HG02763 (cell line): ENCODE data around the gene ESRRG.
"Not testable (repeated sequence)": the region's sequence is repeated elsewhere in the genome, so short reads cannot be mapped to it uniquely, and the experiment has no call there.

Experiments used
- ATAC-seq: cut with Tn5 transposase; IDR thresholded peaks from one replicate; pipeline ENCODE4 v1.9.1; 2021; ENCODE audit warnings: mild to moderate bottlenecking, moderate library complexity; ENCODE audit not compliant: unreplicated experiment

The ESRRG gene

DNA sequence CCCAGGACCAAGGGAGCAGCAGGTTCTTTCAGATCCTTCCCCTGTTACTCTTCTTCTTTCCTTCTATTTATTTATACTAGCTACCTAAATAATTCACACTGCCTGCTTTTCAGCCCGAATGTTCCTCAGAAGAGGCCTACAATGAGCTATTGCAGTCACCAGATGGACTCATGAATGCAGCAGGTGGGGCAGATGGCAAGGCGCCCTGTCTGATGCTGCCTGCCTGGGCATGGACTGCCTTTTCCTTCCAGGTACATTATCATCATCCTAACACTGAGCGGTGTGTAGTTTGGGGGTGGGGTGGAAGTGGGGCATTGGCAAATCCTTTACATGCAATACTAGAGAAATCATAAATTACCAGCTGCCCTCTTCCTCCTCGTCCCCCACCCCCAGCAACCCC lies 17.6 kb downstream of the ESRRG start:
- ATAC-seq: no peak

DNA sequence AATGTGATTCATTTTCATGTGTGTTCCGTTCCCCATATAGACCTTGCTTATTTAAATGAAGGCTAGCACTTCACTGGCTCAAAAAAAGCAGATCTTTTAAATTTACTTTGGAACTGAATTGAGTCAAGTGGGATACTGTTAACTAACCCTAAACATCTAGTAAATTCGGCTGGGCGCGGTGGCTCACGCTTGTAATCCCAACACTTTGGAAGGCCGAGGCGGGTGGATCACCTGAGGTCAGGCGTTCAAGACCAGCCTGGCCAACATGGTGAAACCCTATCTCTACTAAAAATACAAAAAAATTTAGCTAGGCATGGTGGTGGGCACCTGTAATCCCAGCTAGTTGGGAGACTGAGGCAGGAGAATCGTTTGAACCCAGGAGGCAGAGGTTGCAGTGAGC lies 19.2 kb downstream of the ESRRG start:
- ATAC-seq: not testable (repeated sequence)

DNA sequence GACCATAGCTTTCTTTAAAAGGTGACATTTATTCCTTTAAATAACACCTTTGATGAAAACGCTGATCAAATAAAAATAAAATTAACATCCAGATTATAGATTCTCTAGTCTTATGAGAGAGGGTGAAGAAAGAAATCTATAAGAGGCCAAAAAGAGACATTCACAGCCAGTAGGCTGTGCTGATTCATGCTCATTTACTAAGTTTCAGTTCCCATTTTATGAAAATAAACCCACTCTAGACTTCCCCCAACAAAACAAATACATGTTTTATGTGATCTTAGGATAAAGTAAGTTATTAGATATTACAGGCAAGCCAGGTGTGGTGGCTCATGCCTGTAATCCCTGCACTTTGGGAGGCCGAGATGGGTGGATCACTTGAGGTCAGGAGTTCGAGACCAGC lies 21.1 kb downstream of the ESRRG start:
- ATAC-seq: no peak

DNA sequence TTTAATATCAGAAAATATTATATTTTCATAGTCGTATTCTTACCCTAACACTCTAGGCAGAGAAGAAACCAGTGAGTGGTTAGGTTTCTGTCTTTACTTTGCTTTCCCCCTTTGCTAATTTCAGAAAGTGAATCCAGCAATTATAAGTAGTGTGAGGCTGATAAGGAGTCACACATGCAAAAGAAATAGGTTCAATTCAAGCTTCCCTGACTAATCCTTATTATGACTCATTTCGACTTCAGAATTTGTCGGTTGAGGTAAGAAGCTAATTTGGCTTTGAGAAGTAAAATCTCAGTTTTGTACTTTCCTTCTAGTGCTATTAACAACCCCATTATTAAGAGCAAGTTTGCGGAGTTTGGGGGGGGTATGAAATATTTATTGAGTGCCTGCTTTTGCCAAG lies 22.4 kb downstream of the ESRRG start:
- ATAC-seq: no peak

DNA sequence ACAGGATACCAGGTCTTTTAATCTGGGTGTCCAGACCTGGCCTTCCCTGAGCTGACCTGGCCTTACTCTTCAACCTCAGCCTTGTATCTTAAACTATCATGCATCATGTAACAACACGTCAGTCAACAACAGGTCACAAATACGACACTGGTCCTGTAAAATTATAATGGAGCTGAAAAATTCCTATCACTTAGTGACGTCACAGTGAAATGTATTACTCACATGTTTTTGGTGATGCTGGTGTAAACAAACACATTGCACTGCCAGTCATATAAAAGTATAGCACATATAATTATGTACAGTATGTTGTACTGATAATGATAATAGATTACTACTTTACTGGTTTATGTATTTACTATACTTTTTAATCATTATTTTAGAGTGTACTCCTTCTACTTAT lies 31.5 kb downstream of the ESRRG start:
- ATAC-seq: no peak

DNA sequence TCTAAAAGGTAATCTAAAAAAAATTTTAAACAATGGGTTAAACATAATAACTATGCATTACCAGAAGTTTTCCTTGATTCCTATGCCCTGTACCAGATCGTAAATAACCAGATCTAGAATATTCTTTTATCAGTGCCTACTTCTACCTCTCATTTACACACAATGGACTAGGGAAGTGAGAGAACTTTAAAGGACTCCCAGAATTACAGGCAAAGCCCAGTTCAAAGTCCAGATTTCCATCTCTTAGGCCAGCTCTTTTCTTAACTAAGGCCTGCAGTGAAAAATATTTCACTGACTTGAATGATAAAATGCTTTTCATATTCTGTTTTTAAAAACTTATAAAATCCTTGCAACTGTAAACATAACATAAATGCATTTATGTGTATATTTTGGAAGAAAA lies 32.6 kb downstream of the ESRRG start:
- no peak for ATAC-seq

DNA sequence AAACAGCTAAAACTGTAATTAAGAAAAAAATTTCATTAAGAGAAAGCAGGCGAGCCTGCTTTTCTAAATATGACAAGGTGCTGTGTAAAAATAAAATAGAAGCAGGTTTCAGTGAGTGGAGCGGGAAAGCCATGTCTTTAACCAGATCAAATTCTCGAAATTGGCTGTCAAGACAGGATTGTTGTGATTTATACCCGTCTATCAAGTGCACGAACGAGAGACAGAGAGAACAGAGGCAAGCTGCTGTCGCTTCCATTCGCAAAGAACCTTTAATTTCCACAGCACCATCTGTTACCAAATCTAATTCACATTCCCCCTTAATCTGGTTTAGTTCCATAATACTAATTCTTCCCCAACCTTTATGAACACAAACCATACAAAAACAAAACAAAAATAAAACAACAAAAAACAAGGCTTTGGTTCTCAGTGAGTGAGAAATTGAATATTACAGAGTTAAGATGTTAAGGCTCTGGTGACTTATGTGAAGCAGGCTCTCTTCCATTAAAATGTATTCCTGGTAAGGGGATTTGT lies 35.0 kb downstream of the ESRRG start:
- no peak for ATAC-seq

DNA sequence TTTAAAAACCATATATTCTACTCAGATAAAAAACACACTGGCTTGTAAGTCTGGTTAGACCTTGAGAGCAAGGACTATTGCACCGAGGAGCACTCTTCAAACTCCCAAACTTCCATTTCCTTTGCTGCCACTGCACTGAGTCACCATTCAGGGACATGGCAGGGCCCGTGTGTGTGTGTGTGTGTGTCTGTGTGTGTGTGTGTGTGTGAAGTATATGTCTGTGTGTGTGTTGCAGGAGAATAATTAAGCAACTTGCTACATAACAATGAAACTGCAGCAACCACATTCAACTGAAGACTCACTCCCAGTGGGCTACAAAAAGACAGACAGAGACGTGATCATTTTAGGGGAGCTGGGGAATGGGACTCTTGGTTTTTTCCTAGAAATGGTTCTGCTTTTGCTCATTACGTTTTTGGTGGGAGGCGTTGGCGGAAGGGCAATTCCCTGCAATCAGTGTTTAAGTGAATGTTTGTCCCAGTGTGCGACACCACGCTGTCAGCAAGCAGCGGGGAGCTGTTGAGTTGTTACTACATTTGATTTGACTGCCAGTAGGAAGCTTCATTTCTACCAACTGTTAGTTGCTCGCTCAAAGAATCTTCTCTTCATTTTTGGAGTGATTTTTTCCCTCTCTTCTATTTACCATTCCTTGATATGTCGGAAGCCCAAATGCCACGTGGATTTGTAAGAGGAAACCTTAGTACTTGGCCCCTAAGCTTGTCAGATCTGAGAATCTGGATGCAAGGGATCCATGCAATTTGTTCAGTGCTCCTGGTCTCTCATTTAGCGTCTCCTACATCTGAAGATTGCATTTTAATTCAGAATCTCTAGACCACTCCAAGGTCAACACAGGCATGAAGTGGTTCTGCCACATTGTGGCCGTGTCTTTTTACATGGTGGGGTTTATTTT lies 36.1 kb downstream of the ESRRG start:
- ATAC-seq: no peak

DNA sequence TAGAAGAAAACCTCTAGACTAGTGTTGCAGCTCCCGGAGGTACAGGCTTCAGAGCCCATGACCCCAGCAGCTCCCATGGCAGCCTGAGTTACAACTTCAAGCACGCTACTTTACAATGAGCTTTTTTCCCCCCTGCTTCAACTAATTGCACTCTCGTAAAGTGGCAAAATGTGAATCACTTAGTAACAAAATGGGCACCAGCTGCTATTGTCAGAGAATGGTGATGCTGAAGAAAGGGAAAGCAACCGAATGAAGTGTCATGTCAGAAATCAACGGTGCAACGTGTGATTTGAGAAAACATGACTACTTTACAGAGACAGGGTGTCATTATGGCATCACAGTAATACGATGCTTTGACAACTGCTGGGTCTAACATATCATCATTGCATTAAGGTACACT lies 40.5 kb downstream of the ESRRG start:
- ATAC-seq: no peak

DNA sequence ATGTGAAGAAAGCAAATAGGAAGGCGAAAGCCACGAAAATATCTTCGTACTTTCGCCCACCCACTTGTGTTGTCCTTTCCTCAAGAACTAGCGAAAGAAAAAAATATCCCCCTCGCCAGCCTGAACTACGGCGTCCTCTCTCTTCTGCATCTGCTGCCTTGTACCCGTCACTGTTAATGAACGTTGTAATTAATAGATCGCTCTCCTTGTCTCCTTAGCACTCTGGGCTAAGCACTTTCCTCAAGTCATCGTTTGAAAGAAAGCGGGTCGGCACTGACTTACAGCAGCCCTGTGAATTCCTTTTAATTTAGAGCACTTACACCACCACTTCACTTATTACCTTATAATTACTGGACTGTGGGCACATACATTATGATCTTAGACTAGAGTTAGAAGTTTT lies 44.1 kb downstream of the ESRRG start:
- no peak for ATAC-seq

DNA sequence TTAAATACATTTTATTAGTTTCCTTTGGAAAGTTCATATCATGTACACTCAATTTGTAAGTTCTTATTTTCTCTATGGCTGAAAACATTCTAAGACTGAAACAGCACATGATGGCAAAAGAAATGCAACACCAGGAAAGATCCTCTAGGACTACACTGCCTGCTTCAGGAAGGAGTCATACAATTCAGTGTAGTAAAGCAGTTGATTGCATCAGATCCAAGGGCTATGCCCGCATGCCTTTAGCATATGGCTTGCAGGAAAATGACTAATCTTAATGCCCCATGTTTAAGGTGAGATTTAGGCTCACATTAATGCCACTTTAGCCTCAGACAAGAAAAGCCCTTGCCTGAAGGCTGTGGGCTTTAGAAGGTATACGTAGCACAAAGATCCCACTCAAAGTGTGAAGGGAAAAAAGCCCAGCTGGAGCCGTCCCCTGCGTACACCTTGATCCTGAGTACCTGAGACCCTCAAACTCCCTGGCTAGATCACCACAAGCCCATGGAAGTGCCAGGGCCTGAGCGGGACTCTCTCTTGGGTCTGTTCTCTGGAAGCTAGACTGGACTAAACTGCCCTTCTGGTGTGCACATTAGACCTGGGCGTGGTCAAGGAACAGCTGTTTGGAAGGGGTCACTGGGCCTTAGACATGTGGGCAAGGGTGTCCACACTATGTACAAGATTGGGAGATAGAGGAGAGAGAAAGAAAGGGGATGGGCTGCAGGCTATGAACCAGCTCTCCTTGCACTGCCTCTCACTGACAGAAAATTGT lies 52.9 kb downstream of the ESRRG start:
- ATAC-seq: no peak

DNA sequence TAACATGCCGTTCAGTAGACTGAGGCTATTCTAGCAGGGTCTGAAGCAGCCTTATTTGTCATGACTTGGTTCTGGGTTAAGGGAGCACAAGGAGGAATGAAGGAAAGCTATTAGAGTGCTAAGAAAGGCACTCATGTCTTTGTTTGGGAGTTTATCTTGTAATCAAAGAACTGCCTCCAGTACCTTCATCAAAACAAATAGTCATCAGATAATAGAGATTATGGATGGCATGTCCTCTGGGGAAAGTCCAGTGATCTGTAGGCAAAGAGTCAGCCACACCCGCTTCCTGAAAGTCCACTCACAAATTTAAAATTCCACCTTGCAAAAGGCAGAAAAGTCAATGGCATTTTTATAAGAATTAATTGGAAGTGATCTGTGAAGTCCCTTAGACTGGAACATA lies 56.8 kb downstream of the ESRRG start:
- no peak for ATAC-seq

DNA sequence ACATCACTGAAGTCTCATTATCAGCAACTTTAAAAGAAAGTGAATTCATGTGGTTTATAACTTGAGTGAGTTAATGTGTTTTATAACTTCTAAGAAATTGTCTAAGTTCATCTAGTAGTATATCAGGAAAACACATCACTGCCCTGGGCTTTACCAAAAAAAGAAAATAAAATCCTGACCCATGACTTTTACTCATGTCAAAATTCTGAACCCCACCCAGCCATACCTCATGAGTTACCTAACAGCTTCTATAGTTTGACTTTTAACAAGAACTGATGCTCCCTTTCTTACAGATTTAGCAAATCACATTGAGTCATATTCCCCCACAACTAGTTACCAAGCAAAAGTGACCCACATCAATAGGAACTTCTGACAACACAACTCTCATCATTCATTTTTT lies 57.4 kb downstream of the ESRRG start:
- ATAC-seq: no peak

DNA sequence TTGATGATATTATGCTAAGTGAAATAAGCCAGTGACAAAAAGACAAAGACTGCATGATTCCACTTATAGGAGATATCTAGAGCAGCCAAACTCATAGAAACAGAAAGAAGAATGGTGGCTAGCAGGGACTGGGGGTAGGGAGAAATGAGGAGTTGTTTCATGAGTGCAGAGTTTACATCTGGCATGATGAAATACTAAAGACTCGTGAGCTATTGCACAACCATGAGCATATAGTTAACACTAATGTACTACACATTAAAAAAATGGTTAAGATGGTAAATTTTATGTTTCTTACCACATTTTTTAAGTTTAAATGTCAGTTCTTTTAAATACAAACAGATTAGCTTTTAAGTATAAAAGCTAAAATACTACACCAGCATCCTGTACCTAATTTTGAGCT lies 57.8 kb downstream of the ESRRG start:
- no peak for ATAC-seq

DNA sequence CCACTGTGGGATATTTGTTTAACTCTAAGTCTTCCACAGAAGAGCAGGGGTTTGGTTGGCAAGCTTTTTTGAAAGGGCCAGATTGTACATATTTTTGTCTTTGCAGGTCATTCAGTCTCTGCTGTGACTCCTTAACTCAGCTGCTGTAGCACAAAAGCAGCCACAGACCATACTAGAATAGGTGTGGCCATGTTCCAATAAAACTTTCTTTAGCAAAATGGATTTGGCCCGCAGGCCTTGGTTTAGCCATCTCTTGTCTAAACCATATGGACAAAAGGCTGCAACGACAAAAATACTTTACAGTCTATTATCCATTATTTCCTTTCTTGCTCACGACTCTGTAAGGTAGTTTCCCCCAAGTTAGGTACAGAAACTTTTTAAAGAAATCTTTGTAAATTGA lies 60.5 kb downstream of the ESRRG start:
- no peak for ATAC-seq

DNA sequence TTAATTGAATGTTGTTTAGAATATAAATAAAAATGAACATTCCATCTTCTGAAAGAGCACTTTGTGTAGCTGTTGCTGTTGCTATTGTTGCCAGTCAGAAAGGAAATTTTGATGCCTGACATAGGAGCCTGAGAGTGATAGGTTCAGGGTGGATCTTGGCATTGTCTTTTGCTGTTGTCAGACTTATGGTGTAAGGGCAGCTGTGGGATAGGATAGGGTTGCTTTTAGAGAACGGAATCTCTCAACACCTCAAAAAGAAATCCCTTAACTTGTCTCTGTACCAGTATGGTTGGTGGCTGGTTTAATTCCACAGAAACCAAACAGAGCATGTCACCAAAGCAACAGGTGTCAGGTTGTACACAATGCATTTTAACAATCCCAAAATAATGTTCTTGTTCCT lies 62.7 kb downstream of the ESRRG start:
- ATAC-seq: no peak

DNA sequence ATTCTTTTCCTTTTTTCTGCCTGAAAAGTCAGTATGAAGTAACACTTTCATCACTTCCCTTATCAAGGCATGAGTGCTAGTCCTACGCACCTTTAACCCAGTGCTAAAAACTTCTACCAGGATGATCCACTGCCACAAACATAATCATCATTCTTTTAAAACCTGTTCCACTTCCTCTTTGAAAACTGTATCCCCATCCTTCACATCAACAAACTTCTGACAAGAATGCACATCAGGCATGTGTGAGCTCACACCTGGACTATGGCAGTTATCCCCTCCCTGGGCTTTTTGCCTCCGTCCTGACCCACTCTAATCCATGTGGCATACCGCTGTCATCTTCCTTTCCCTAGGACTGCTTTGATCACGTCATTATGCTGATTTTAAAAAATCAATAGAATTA lies 70.2 kb downstream of the ESRRG start:
- ATAC-seq: no peak

DNA sequence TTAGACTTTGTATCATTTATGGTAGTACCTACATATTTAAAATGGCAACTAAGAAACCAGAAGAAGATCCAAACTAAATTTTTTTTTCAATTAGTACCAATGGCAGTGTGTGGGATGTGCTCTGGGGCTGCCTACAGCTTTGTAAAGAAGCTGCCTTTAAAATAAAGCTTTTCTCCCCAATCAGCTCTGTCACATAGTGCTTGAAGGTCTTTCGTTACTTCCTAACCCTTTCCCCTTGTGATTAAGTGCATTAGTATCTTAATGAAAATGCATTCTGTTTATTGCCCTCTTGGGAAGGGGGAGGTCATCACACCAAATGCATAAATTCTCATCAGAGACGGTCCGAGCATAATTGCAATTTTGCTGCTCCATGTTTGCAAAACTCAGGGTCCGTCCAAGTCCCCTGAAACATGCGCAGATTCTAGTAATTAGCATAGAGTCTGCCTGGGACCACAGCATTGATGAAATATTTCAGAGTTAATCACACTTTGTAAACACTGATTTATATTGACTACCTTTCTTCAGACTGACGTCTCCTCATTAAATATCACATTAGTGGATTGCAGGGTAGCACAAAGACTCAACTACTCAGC lies 71.3 kb downstream of the ESRRG start:
- ATAC-seq: no peak

DNA sequence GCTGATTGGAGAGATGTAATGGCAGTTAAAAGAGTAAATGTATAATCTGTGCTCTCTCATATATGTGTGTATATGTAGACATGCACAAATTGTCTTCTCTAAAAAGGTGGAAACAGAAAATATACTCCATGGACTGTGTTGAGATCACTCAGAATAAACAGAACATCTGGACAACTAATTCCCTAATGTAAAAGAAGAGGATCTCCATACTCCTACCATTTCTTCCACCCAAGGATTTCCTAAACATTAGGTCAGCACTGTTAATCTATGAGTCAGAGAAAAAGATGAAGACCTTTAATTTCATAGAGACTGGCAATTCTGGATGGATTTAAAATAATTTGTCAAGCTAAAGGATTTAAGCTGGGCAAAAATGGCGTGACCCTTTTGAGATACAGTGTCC lies 80.1 kb downstream of the ESRRG start:
- no peak for ATAC-seq

DNA sequence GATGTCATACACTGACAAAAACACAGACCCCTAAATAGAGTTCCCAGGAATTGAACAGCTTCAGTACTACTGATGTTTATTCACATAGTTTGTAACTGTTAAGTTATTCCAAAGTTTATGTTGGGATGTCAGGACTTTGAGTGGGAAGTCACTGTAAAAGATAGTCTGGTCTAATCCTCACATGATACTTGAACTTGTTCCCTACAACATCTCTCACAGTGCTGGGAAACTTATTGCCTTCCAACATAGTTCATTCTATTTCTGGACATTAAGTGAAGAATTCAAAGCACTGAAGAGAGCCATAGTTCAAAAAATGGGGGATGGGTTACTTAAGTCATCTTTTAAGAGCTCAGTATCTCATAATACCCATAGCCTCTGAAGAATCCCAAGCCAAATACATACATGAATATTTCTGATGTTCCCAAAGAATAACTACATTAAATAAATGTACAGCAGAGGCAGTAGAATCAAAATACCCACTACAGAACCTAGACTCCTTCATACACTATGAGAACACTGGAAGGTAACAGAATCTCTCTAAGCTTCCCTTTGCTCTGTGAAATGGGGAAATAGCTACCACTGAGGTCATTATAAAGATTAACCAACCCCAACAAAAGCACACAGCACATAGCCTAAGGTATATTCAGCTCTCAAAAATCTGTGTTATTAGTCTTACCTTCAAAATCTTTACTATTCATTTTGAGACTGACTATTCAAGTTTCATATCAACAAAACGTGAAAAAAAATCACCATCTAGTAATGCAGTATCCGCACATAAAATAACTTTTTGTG lies 81.4 kb downstream of the ESRRG start:
- ATAC-seq: no peak

DNA sequence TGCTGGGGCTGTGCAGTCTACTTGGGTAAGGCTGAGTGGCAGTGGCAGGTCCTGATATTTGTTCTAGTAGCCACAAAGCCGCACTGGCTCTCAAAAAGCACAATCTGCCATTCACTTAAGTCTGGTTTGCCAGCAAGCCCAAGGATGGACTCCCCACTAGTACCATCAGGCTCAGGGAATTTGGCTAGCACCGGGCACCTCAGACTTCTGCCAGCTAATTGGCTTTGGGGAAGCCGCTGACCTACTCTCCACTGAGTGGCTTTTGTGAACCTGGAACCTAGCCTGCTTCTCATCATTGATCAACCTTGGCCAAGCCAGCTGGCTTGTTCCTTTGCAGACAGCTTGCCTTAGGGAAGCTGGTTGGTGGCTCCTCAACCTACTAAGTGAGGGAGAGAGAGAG lies 83.1 kb downstream of the ESRRG start:
- no peak for ATAC-seq
